GM18511 (cell line): ENCODE data around the gene CXCR5.
"Not testable (repeated sequence)": the region's sequence is repeated elsewhere in the genome, so short reads cannot be mapped to it uniquely, and the experiment has no call there.

ENCODE experiments used
- ATAC-seq: cut with Tn5 transposase; IDR thresholded peaks from one replicate; pipeline ENCODE4 v1.9.1; 2021; ENCODE audit warnings: mild to moderate bottlenecking, moderate library complexity; ENCODE audit not compliant: unreplicated experiment

The CXCR5 gene

GRCh38 chr11:118883368-118884071 lies at the start of gene CXCR5:
CXCR5 (plus strand) TSS chr11:118883892; CDS start chr11:118883942, 50 bp downstream.
- ATAC-seq, result peak; percentile 76

DNA sequence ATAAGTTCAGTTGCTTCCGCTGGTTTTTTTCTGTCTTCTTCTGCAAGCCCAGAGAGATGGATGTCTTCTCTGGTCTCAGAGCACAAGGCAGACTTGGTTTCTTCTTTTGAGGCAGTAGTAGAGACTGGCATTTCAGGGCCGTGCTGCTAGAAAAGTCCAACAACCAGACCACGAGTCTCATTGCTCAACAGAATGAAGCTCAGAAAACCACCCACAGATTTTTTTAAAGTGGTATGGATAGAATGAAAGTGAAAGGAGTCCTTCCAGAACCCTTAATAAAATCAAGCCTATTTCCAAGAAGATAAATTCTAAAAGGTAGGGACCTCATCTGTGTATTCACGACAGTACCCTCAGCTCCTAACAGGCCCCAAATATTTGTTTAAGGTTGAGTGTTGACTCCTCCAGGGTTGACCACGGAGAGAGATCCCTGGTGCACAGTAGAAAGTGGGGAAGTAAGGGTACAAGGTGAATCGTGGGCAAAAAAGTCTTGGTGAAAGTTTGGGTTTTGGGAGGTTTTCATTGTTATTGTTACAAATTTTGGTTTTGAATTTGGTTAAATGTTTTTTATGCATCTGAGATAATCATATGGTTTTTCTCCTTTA lies 49.2 kb upstream of the CXCR5 start:
- no peak for ATAC-seq

- no peak for ATAC-seq
Observed at GRCh38 chr11:118837868-118838267, 45.8 kb upstream of the CXCR5 start.

GRCh38 chr11:118838905-118839553 lies 44.7 kb upstream of the CXCR5 start:
- peak; percentile 80 for ATAC-seq

GRCh38 chr11:118841469-118842242 lies 42.0 kb upstream of the CXCR5 start:
- peak; percentile 49 for ATAC-seq

- ATAC-seq, result no peak
Observed at GRCh38 chr11:118842369-118842768, 41.3 kb upstream of the CXCR5 start.

DNA sequence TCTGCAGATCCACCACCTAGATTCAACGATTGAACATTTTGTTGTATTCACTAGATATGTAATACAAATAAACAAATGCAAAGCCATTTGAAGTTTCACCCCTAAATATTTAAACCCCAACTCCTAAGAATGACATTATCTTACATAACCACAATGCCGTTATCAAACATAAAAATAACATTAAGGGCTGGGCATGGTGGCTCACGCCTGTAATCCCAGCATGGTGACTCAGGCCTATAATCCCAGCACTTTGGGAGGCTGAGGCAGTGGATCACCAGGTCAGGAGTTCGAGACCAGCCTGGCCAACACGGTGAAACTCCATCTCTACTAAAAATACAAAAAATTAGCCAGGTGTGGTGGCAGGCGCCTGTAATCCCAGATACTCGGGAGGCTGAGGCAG lies 40.8 kb upstream of the CXCR5 start:
- ATAC-seq, result not testable (repeated sequence)

- no peak for ATAC-seq
Observed at GRCh38 chr11:118843565-118843964, 40.1 kb upstream of the CXCR5 start.

GRCh38 chr11:118845369-118845768 lies 38.3 kb upstream of the CXCR5 start:
- no peak for ATAC-seq

GRCh38 chr11:118846181-118846935 lies 37.3 kb upstream of the CXCR5 start:
- no peak for ATAC-seq

DNA sequence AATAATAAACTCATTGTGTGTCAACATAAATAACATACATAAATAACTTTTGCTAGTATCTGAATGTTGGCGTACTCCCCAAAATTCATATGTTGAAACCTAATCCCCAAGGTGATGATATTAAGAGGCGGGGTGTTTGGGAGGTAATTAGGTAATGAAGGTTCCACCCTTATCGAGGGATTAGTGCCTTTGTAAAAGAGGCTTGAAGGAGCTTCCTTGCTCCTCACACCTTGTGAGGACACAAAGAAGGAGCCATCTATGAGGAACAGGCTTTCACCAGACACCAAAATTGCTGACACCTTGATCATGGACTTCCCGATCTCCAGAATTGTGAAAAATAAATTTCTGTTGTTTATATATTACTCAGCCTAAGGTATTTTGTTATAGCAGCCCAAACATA lies 33.9 kb upstream of the CXCR5 start:
- no peak for ATAC-seq

DNA sequence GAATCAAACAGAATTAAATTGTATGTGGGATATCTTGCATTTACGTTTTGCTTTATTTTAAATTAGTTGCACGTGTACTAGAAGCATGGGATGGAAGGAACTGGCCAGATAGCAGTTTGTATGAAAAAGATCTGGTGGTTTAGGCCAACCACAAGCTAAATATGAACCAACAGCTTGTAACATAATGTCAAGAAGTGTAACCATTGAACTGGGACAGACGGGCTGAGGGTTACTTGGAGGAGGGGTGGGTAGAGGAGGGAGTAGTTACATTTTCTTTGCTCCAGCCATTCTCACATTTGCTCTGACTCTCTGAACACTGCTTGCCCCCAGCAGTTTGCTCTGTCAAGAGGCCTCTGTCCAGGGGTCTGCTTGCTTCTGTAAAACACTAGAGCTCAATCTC lies 31.7 kb upstream of the CXCR5 start:
- ATAC-seq, result peak; percentile 69

DNA sequence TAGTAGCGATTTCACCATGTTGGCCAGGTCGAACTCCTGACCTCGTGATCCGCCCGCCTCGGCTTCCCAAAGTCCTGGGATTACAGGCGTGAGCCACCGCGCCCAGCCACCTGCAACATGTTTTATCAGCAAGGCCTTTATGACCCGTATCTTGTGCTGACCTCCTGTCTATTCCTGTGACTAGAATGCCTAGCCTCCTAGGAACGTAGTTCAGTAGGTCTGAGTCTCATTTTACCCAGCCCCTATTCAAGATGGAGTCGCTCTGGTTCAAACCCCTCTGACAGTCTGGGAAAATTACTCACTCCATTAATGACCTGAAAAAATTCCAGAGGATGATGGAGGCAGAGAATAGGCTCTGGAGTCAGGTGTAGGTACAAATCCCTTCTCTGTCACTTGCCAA lies 30.0 kb upstream of the CXCR5 start:
- no peak for ATAC-seq

GRCh38 chr11:118856314-118856713 lies 27.4 kb upstream of the CXCR5 start:
- no peak for ATAC-seq

GRCh38 chr11:118857385-118857784 lies 26.3 kb upstream of the CXCR5 start:
- no peak for ATAC-seq

DNA sequence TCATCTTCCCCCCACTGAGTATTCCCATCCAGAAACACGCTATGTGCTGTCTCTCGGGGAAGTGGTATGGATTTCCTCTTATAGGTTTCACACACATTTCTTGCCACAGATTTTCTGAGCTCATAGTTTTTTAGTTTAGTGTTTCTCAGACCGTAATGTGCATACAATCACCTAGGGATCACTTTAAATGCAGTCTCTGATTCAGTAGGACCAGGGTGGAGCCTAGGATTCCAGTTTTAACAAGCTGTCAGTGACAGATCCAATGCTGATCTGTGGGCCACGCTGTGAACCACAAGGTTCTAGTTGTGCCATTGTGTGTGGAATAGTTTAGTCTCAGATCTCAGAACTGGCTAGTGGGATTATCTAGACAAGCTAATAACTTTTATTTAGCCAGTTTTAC lies 23.7 kb upstream of the CXCR5 start:
- ATAC-seq, result no peak

DNA sequence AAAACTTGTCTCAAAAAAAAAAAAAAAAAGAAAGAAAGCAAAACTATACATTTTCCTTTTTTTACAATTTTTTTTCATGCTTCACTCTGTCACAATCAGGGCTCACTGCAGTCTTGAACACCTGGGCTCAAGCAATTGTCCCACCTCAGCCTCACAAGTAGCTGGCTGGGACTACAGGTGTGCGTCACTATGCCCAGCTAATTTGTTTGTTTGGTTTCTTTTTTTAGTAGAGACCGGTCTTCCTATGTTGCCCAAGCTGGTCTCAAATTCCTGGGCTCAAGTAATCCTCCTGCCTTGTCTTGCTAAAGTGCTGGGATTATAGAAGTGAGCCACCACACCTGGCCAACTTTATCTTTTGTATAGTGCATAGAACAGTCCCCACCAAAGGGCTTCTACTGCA lies 15.0 kb upstream of the CXCR5 start:
- no peak for ATAC-seq

GRCh38 chr11:118870396-118871343 lies 13.0 kb upstream of the CXCR5 start:
- ATAC-seq, result peak; percentile 87

DNA sequence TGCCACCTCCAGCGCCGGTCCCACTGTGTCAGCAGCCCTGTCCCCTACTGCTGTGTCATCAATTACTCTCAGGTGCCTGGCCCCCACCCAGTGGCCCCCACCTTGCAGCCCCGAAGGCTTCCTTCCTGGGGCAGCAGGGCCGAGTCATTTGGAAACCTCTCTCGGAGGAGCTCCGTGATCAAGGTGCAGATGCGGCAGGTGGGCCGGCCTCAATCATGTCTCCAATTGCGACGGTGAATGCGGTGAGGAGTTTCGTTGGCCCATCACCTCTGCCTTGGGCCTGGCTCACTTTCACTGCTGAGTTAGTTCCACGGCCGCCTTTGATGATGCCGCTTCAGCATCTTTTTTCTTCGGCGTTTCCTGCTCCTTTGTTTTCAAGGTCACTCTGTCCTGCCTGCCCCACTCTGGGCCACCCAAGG lies 11.3 kb upstream of the CXCR5 start:
- no peak for ATAC-seq

GRCh38 chr11:118873804-118874203 lies 9.9 kb upstream of the CXCR5 start:
- ATAC-seq, result no peak
